Liver (tissue), 9 donors: ENCODE measurements around the gene ARHGEF39. TPM values are rescaled to one million over a fixed set of nuclear protein-coding genes. Genes with fewer than 3 reads are reported as not detected.

Experiments used
- DNase-seq: peaks from one replicate; pipeline ENCODE4 v3.0.0-alpha.2; 2017; ENCODE audit warnings: low spot score
- H3K27ac ChIP-seq, 2 donors: one replicate each; pipeline ENCODE4 v1.7.0; 2013; ENCODE audit warnings: inconsistent platforms in 2 of 2, low read length in 2 of 2, control low read depth in 1 of 2, low read depth in 1 of 2, mild to moderate bottlenecking in 1 of 2
- H3K27me3 ChIP-seq, 4 donors: one replicate each; pipeline versions ENCODE4 v1.6.1 to v1.7.0; 2013; ENCODE audit warnings: low read length in 3 of 4, inconsistent platforms in 1 of 4, mild to moderate bottlenecking in 1 of 4, moderate library complexity in 1 of 4; ENCODE audit not compliant: control insufficient read depth in 4 of 4, insufficient read depth in 4 of 4
- H3K36me3 ChIP-seq, 4 donors: one replicate each; pipeline versions ENCODE4 v1.6.1 to v1.7.0; 2013; ENCODE audit warnings: low read length in 3 of 4, mild to moderate bottlenecking in 3 of 4, low read depth in 1 of 4, moderate library complexity in 1 of 4; ENCODE audit not compliant: control insufficient read depth in 4 of 4, insufficient read depth in 3 of 4
- H3K4me1 ChIP-seq, 4 donors: one replicate each; pipeline versions ENCODE4 v1.6.1 to v1.7.0; 2013; ENCODE audit warnings: low read length in 3 of 4, mild to moderate bottlenecking in 3 of 4, moderate library complexity in 1 of 4; ENCODE audit not compliant: control insufficient read depth in 4 of 4, insufficient read depth in 4 of 4
- H3K4me3 ChIP-seq, 3 donors: one replicate each; pipeline versions ENCODE4 v1.6.1 to v1.7.0; 2013; ENCODE audit warnings: low read length in 3 of 3, control low read depth in 1 of 3, low read depth in 1 of 3, mild to moderate bottlenecking in 1 of 3
- H3K9ac ChIP-seq, 2 donors: one replicate each; pipeline ENCODE4 v1.7.0; 2013; ENCODE audit warnings: low read length in 2 of 2, mild to moderate bottlenecking in 2 of 2, moderate library complexity in 2 of 2, control low read depth in 1 of 2, low read depth in 1 of 2
- H3K9me3 ChIP-seq, 4 donors: one replicate each; pipeline versions ENCODE4 v1.6.1 to v1.7.0; 2013; ENCODE audit warnings: low read length in 3 of 4; ENCODE audit not compliant: control insufficient read depth in 4 of 4
- FOXA2 ChIP-seq: IDR thresholded peaks from 2 replicates; pipeline ENCODE4 v1.6.1; 2016; ENCODE audit warnings: antibody characterized with exemption
- GABPA ChIP-seq, 2 donors: IDR thresholded peaks in 1 of 2; conservative IDR thresholded peaks in 1 of 2; 2 replicates each; pipeline ENCODE4 v1.6.1; 2016; ENCODE audit warnings: antibody characterized with exemption in 2 of 2, mild to moderate bottlenecking in 1 of 2, moderate library complexity in 1 of 2
- HNF4A ChIP-seq, 2 donors: conservative IDR thresholded peaks; 2 replicates each; pipeline ENCODE4 v1.6.1; 2016; ENCODE audit warnings: antibody characterized with exemption in 2 of 2, mild to moderate bottlenecking in 2 of 2
- HNF4G ChIP-seq: IDR thresholded peaks from 2 replicates; pipeline ENCODE4 v1.6.1; 2016; ENCODE audit warnings: antibody characterized with exemption
- JUND ChIP-seq, 2 donors: IDR thresholded peaks; 2 replicates each; pipeline ENCODE4 v1.6.1; 2016; ENCODE audit warnings: antibody characterized with exemption in 2 of 2
- MAX ChIP-seq: IDR thresholded peaks from 2 replicates; pipeline ENCODE4 v1.6.1; 2016; ENCODE audit warnings: antibody characterized with exemption
- NR2F2 ChIP-seq: IDR thresholded peaks from 2 replicates; pipeline ENCODE4 v1.6.1; 2016; ENCODE audit warnings: antibody characterized with exemption
- RAD21 ChIP-seq, 2 donors: IDR thresholded peaks; 2 replicates each; pipeline ENCODE4 v1.6.1; 2016; ENCODE audit warnings: antibody characterized with exemption in 2 of 2, mild to moderate bottlenecking in 2 of 2
- RXRA ChIP-seq, 2 donors: IDR thresholded peaks; 2 replicates each; pipeline ENCODE4 v1.6.1; 2017 to 2018; ENCODE audit warnings: antibody characterized with exemption in 2 of 2, mild to moderate bottlenecking in 1 of 2
- SP1 ChIP-seq: IDR thresholded peaks from 2 replicates; pipeline ENCODE4 v1.6.1; 2018; ENCODE audit warnings: antibody characterized with exemption, mild to moderate bottlenecking
- TAF1 ChIP-seq: conservative IDR thresholded peaks from 2 replicates; pipeline ENCODE4 v1.6.1; 2016; ENCODE audit warnings: antibody characterized with exemption, mild to moderate bottlenecking
- YY1 ChIP-seq: IDR thresholded peaks from 2 replicates; pipeline ENCODE4 v1.6.1; 2016; ENCODE audit warnings: antibody characterized with exemption, mild to moderate bottlenecking
- ZBTB33 ChIP-seq: IDR thresholded peaks from 2 replicates; pipeline ENCODE4 v1.6.1; 2016; ENCODE audit warnings: antibody characterized with exemption
- WGBS: extraction: QIAGEN DNeasy Blood & Tissue Kit; methylation state at CpG from one replicate; pipeline ENCODE4 v1.1.7; 2013; 5-methylcytosine and 5-hydroxymethylcytosine counted together
- polyA plus RNA-seq, 2 donors: library from polyadenylated mRNA; stranded (reverse) in 1 of 2; unstranded in 1 of 2; fragments of 200-250 nt in 1 of 2; fragments of >200 nt in 1 of 2; fragmentation: Nextera tagmentation in 1 of 2; extraction: Ambion mirVana in 1 of 2; gene quantifications; one replicate each; pipeline versions ENCODE4 v1.2.1 to v1.2.3, GENCODE V29; 2013 to 2015
- total RNA-seq, 2 donors: library from RNA; depleted of rRNA; stranded (reverse); fragments of >200 nt; gene quantifications; one replicate each; pipeline ENCODE4 v1.2.3, GENCODE V29; 2014
- TF ChIP-seq, protein P1 (sequence below): fragments of 150-350 bp; IDR thresholded peaks from 2 replicates; pipeline ENCODE4 v1.5.1; 2017; ENCODE audit warnings: improper control_type of control experiment, low read depth, low read length; ENCODE audit not compliant: missing input control
- TF ChIP-seq, protein P2 (sequence below): IDR thresholded peaks from 2 replicates; pipeline ENCODE4 v1.6.1; 2016; ENCODE audit warnings: antibody characterized with exemption, mild to moderate bottlenecking
- donor health status: healthy.
- donor health status: healthy.
- donor health status: healthy.
- donor health status: healthy.
- donor health status: healthy.

The ARHGEF39 gene
- total and polyA plus RNA-seq, 4 donors = under 0.01 to 7.4 (median 0.74) TPM

DNA sequence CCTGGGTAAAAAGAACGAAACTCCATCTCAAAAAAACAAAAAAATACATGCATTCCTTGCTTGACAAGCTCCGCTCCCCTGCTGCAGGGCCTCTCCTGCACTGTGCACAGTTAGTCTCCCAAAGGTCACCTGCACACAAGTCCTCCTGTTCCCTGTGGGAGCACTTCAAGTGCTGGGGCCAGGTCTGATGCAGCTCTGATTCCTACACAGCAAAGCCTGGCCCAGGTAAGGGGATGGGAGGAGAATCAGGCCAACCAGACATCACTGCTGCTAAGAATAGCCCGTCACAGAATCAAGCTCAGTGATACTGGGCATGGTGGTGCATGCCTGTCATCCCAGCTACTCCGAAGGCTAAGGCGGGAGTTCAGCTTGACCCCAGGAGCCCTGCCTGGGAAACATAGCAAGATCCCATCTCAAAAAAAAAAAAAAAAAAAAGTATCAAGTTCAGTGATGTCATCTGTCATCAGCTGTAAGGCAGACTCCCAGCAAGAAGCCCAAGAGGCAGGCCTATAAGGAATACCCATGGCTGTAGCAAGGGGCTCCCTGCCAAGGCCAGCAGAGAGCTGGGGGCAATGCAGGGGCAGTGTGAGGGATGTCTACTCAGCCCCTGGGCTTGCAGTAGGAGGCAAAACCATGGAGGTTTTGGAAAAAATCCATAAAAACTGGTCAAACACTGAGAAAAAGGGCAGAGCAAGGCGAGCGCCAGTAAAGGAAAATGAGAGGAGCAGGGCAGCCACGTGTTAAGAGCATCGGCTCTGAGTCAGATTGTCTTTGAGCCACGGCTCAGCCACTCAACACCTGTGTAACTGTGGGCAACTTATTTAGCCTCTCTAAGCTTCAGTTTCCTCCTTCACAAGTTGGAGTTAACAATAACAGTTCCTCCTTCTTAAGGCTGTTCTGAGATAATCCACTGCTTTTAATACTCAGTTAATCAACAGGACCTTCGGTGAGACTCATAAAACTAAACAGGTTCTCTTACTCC lies 21.5 kb upstream of the ARHGEF39 start:
- no peak overlapping the region for H3K4me3 ChIP-seq
- H3K27ac ChIP-seq = no peak overlapping the region
- no peaks in the 10 kb centered on the region for H3K9me3 ChIP-seq
- 88% methylated on average over 11 of the region's 11 CpGs for WGBS
- peaks cover 0 to 10% (median 5%) of the 10 kb centered on the region in 4 donors for H3K4me1 ChIP-seq
- no peaks in the 10 kb centered on the region for H3K27me3 ChIP-seq
- TF ChIP-seq FOXA2 (no peak), GABPA (IDR thresholded peaks at IDR 0.05 in 1 of 2, conservative IDR thresholded peaks at IDR 0.05 in 1 of 2) (no peak), ZBTB33 (no peak), SP1 (no peak), NR2F2 (no peak), MAX (no peak), RAD21 (IDR thresholded peaks at IDR 0.05) (no peak), RXRA (IDR thresholded peaks at IDR 0.05) (no peak), HNF4G (no peak), JUND (IDR thresholded peaks at IDR 0.05) (no peak), TAF1 (no peak), YY1 (no peak), HNF4A (conservative IDR thresholded peaks at IDR 0.05) (no peak)
- TF ChIP-seq, protein P1, sequence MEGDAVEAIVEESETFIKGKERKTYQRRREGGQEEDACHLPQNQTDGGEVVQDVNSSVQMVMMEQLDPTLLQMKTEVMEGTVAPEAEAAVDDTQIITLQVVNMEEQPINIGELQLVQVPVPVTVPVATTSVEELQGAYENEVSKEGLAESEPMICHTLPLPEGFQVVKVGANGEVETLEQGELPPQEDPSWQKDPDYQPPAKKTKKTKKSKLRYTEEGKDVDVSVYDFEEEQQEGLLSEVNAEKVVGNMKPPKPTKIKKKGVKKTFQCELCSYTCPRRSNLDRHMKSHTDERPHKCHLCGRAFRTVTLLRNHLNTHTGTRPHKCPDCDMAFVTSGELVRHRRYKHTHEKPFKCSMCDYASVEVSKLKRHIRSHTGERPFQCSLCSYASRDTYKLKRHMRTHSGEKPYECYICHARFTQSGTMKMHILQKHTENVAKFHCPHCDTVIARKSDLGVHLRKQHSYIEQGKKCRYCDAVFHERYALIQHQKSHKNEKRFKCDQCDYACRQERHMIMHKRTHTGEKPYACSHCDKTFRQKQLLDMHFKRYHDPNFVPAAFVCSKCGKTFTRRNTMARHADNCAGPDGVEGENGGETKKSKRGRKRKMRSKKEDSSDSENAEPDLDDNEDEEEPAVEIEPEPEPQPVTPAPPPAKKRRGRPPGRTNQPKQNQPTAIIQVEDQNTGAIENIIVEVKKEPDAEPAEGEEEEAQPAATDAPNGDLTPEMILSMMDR = no peak
- TF ChIP-seq, protein P2, sequence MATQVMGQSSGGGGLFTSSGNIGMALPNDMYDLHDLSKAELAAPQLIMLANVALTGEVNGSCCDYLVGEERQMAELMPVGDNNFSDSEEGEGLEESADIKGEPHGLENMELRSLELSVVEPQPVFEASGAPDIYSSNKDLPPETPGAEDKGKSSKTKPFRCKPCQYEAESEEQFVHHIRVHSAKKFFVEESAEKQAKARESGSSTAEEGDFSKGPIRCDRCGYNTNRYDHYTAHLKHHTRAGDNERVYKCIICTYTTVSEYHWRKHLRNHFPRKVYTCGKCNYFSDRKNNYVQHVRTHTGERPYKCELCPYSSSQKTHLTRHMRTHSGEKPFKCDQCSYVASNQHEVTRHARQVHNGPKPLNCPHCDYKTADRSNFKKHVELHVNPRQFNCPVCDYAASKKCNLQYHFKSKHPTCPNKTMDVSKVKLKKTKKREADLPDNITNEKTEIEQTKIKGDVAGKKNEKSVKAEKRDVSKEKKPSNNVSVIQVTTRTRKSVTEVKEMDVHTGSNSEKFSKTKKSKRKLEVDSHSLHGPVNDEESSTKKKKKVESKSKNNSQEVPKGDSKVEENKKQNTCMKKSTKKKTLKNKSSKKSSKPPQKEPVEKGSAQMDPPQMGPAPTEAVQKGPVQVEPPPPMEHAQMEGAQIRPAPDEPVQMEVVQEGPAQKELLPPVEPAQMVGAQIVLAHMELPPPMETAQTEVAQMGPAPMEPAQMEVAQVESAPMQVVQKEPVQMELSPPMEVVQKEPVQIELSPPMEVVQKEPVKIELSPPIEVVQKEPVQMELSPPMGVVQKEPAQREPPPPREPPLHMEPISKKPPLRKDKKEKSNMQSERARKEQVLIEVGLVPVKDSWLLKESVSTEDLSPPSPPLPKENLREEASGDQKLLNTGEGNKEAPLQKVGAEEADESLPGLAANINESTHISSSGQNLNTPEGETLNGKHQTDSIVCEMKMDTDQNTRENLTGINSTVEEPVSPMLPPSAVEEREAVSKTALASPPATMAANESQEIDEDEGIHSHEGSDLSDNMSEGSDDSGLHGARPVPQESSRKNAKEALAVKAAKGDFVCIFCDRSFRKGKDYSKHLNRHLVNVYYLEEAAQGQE = no peak
- H3K9ac ChIP-seq = no peak overlapping the region
- H3K36me3 ChIP-seq = peaks cover 0 to 2% (median 0%) of the 10 kb centered on the region in 4 donors
- no peak for DNase-seq
